A549 (cell line): Measurements from ENCODE around the gene FGF14. TPM values are rescaled to one million over a fixed set of nuclear protein-coding genes. Genes with fewer than 3 reads are reported as not detected.

ENCODE experiments used
- ATAC-seq, 2 experiments: fragments of 200-7000 bp in 1 of 2; fragments of >200 bp in 1 of 2; cut with Nextera tagmentation in 1 of 2; cut with Tn5 transposase in 1 of 2; 3 replicates each; pipeline versions ENCODE4 v1.8.0 to v1.9.1; 2018 to 2020; ENCODE audit warnings: mild to moderate bottlenecking in 1 of 2, moderate library complexity in 1 of 2
- CTCF ChIA-PET: fragments of 300-600 bp; sonication (Branson Sonifier 250); formaldehyde crosslinking; extraction: SDS; loops from one replicate; lab custom pipeline; 2021; ENCODE audit warnings: antibody characterized with exemption, inconsistent platforms; lab: Yijun Ruan, JAX
- POLR2A ChIA-PET: fragments of 350-600 bp; formaldehyde crosslinking; extraction: SDS; loops from one replicate; lab custom pipeline; 2021; ENCODE audit warnings: antibody characterized with exemption, inconsistent platforms; lab: Yijun Ruan, JAX
- DNase-seq, 2 experiments: peaks; one replicate each; pipeline versions ENCODE4 v3.0.0 to v3.0.0-alpha.2; 2011 to 2016; ENCODE audit warnings: low read depth in 1 of 2, low spot score in 1 of 2
- FAIRE-seq: peaks from 2 replicates; lab custom pipeline; 2011; peaks lifted over from hg19 to GRCh38; lab: Jason Lieb, UNC
- H3K27ac ChIP-seq, 2 experiments: fragments of >200 bp; sonication (Bioruptor Twin); formaldehyde crosslinking; 3 replicates each; pipeline ENCODE4 v1.5.1; 2016 to 2017
- H3K4me1 ChIP-seq: fragments of >200 bp; sonication (Bioruptor Twin); formaldehyde crosslinking; 3 replicates; pipeline ENCODE4 v1.6.1; 2016
- H3K4me2 ChIP-seq: fragments of >200 bp; sonication (Bioruptor Twin); formaldehyde crosslinking; 3 replicates; pipeline ENCODE4 v1.6.1; 2016
- H3K4me3 ChIP-seq: fragments of >200 bp; sonication (Bioruptor Twin); formaldehyde crosslinking; 3 replicates; pipeline ENCODE4 v1.5.1; 2016
- H3K9me3 ChIP-seq: fragments of >200 bp; sonication (Bioruptor Twin); formaldehyde crosslinking; 3 replicates; pipeline ENCODE4 v1.6.1; 2016
- ATOH8 ChIP-seq: fragments of 250-450 bp; sonication (Bioruptor Pico); IDR thresholded peaks from 2 replicates; pipeline ENCODE4 v1.5.0; 2020; ENCODE audit warnings: low read depth, mild to moderate bottlenecking, moderate library complexity
- BHLHE40 ChIP-seq: IDR thresholded peaks from 2 replicates; pipeline ENCODE4 v1.6.1; 2012; ENCODE audit warnings: low read depth, low read length, inconsistent platforms
- CBX2 ChIP-seq: fragments of 200-600 bp; sonication (generic); IDR thresholded peaks from 2 replicates; pipeline ENCODE4 v1.6.1; 2016; ENCODE audit warnings: low read depth, mild to moderate bottlenecking, borderline replicate concordance
- CBX8 ChIP-seq: fragments of 200-600 bp; sonication (generic); IDR thresholded peaks from 2 replicates; pipeline ENCODE4 v1.6.1; 2016
- CEBPB ChIP-seq, 2 experiments: fragments of >200 bp in 1 of 2; sonication (Bioruptor Twin) in 1 of 2; formaldehyde crosslinking in 1 of 2; IDR thresholded peaks; 2 replicates each; pipeline ENCODE4 v1.6.1; 2012 to 2016
- CHD4 ChIP-seq: fragments of 200-600 bp; sonication (generic); IDR thresholded peaks from 2 replicates; pipeline ENCODE4 v1.6.1; 2016; ENCODE audit warnings: antibody characterized with exemption, mild to moderate bottlenecking, borderline replicate concordance
- CTCF ChIP-seq: fragments of >200 bp; sonication (Bioruptor Twin); formaldehyde crosslinking; IDR thresholded peaks from 3 replicates; pipeline ENCODE4 v1.5.1; 2016
- E2F6 ChIP-seq: IDR thresholded peaks from 2 replicates; pipeline ENCODE4 v1.6.1; 2012; ENCODE audit warnings: low read depth, borderline replicate concordance
- FOSL2 ChIP-seq, 2 experiments: fragments of 450-650 bp in 1 of 2; fragments of >200 bp in 1 of 2; sonication (Bioruptor Twin) in 1 of 2; formaldehyde crosslinking; IDR thresholded peaks; 2 replicates each; pipeline versions ENCODE4 v1.5.0 to v1.6.1; 2016 to 2020; ENCODE audit warnings: mild to moderate bottlenecking in 1 of 2, moderate library complexity in 1 of 2
- GATA3 ChIP-seq: IDR thresholded peaks from 2 replicates; pipeline ENCODE4 v1.6.1; 2012; ENCODE audit warnings: borderline replicate concordance
- HDAC2 ChIP-seq: fragments of 200-600 bp; sonication (generic); IDR thresholded peaks from 2 replicates; pipeline ENCODE4 v1.6.1; 2016
- HEYL ChIP-seq: fragments of 250-450 bp; sonication (Bioruptor Pico); IDR thresholded peaks from 2 replicates; pipeline ENCODE4 v1.8.0; 2021; ENCODE audit warnings: mild to moderate bottlenecking, moderate library complexity
- KDM5A ChIP-seq: fragments of 200-600 bp; sonication (generic); IDR thresholded peaks from 2 replicates; pipeline ENCODE4 v1.6.1; 2016; ENCODE audit warnings: antibody characterized with exemption, mild to moderate bottlenecking
- PBX3 ChIP-seq: IDR thresholded peaks from 2 replicates; pipeline ENCODE4 v1.6.1; 2012
- POLR2AphosphoS2 ChIP-seq: conservative IDR thresholded peaks from 2 replicates; pipeline ENCODE4 v1.6.1; 2012; ENCODE audit warnings: low read length, improper control_type of control experiment, inconsistent platforms
- RCOR1 ChIP-seq: fragments of 150-350 bp; IDR thresholded peaks from 2 replicates; pipeline ENCODE4 v1.6.1; 2014; ENCODE audit warnings: antibody characterized with exemption, low read length, low read depth
- RNF2 ChIP-seq: fragments of 200-600 bp; sonication (generic); IDR thresholded peaks from 2 replicates; pipeline ENCODE4 v1.6.1; 2016; ENCODE audit warnings: low read depth, mild to moderate bottlenecking, antibody characterized with exemption, moderate library complexity, borderline replicate concordance
- TFCP2L1 ChIP-seq: fragments of 250-450 bp; sonication (Bioruptor Pico); IDR thresholded peaks from 2 replicates; pipeline ENCODE4 v1.5.0; 2021; ENCODE audit warnings: mild to moderate bottlenecking
- USF2 ChIP-seq: fragments of 450-650 bp; IDR thresholded peaks from 2 replicates; pipeline ENCODE4 v1.6.1; 2014; ENCODE audit warnings: antibody characterized with exemption
- ZC3H11A ChIP-seq: fragments of 450-650 bp; IDR thresholded peaks from 2 replicates; pipeline ENCODE4 v1.6.1; 2014; ENCODE audit warnings: antibody characterized with exemption, mild to moderate bottlenecking
- ZFP36 ChIP-seq: fragments of 450-650 bp; IDR thresholded peaks from 2 replicates; pipeline ENCODE4 v1.6.1; 2014; ENCODE audit warnings: borderline replicate concordance; ENCODE audit not compliant: partially characterized antibody
- ZNF302 ChIP-seq: fragments of 250-450 bp; sonication (Bioruptor Pico); IDR thresholded peaks from 2 replicates; pipeline ENCODE4 v1.9.0; 2021; ENCODE audit warnings: inconsistent platforms, mild to moderate bottlenecking, moderate library complexity
- WGBS: methylation state at CpG from one replicate; pipeline ENCODE4 v1.1.6; 2017; ENCODE audit errors: missing lambda C conversion rate; 5-methylcytosine and 5-hydroxymethylcytosine counted together
- polyA plus RNA-seq, 4 experiments: library from polyadenylated mRNA; depleted of rRNA in 3 of 4; stranded (reverse); fragments of >200 nt; fragmentation: RNase III in 1 of 4; extraction: RNeasy Plus Mini Kit Qiagen cat#74134 plus additional on column Dnase treatment in 1 of 4; gene quantifications; 2 replicates in 3 of 4; 3 replicates in 1 of 4; pipeline ENCODE4 v1.2.3, GENCODE V29; 2011 to 2017

The FGF14 gene
- polyA plus RNA-seq, 2 of the 4 experiments (the other 2 are of a cell fraction): not detected

- Histone ChIP-seq H3K4me3 (peak overlapping the region; percentile 49), H3K4me2 (peak overlapping the region; percentile 89)
- CTCF ChIA-PET: interaction anchor here (1.2 to 1.3 kb wide), 2 partner anchors 58 to 155 kb away, joined by 3 to 4 read pairs; no protein-coding TSS in a partner anchor
Measured at GRCh38 chr13:102400675-102401145, 1.1 kb downstream of the FGF14 start.

GRCh38 chr13:102399791-102400674 is 1.8 kb downstream of the FGF14 start:
- ChIA-PET CTCF (interaction anchor here (1.2 to 1.3 kb wide), 2 partner anchors 59 to 156 kb away, joined by 3 to 4 read pairs; no protein-coding TSS in a partner anchor), POLR2A (interaction anchor here (0.5 kb wide), 1 partner anchor 928 kb away, joined by 3 read pairs; no protein-coding TSS in a partner anchor)
- TF ChIP-seq USF2 (no peak), CTCF (peak; percentile 11; the same call in 2 of the 3 replicates), BHLHE40 (no peak), ATOH8 (CRISPR knock-in tag) (no peak), FOSL2 (IDR thresholded peaks at IDR 0.05) (no peak), FOSL2 (CRISPR knock-in tag; IDR thresholded peaks at IDR 0.05) (no peak), RCOR1 (no peak), TFCP2L1 (CRISPR knock-in tag) (no peak), HEYL (CRISPR knock-in tag) (no peak), KDM5A (no peak), ZFP36 (peak; percentile 92)
- no peaks in the 10 kb centered on the region for H3K9me3 ChIP-seq
- ATAC-seq (peak; percentile 68 to 77), DNase-seq (peak in 1 of 2 experiments; percentile 28), FAIRE-seq (no peak)
- H3K4me1 ChIP-seq: peaks cover 9% of the 10 kb centered on the region; the same call in 2 of the 3 replicates
- 11% methylated on average over 6 of the region's 58 CpGs for WGBS
- H3K4me3 ChIP-seq: peak overlapping the region; percentile 49
- peak overlapping the region in 1 of 2 experiments; percentile 53; a peak in 2 of 6 replicates for H3K27ac ChIP-seq
- H3K4me2 ChIP-seq: peak overlapping the region; percentile 89

More at GRCh38 chr13:102400675-102401145, 1.1 kb downstream of the FGF14 start:
- Histone ChIP-seq H3K9me3 (no peaks in the 10 kb centered on the region), H3K27ac (no peak overlapping the region; a peak in 1 of 6 replicates), H3K4me1 (peaks cover 9% of the 10 kb centered on the region; the same call in 2 of the 3 replicates)
- no peak for TF ChIP-seq CBX8
- no peak for TF ChIP-seq RCOR1
- TF ChIP-seq POLR2AphosphoS2: no peak
- TF ChIP-seq GATA3: no peak
- TF ChIP-seq CHD4: no peak
- no peak for TF ChIP-seq HDAC2
- 0% methylated on average over 11 of the region's 24 CpGs for WGBS
- POLR2A ChIA-PET: interaction anchor here (0.5 kb wide), 1 partner anchor 928 kb away, joined by 3 read pairs; no protein-coding TSS in a partner anchor
- FAIRE-seq (no peak), DNase-seq (no peak), ATAC-seq (peak in 1 of 2 experiments; percentile 32; a peak in 3 of 6 replicates)

GRCh38 chr13:102395939-102396338 is 5.9 kb downstream of the FGF14 start:
- DNase-seq (no peak), FAIRE-seq (no peak), ATAC-seq (no peak)
- H3K27ac ChIP-seq: no peak overlapping the region
- 45% methylated on average over 2 of the region's 2 CpGs for WGBS
- no peaks in the 10 kb centered on the region for H3K9me3 ChIP-seq
- ChIA-PET POLR2A (no interaction called here), CTCF (no interaction called here)
- H3K4me3 ChIP-seq: no peak overlapping the region
- H3K4me1 ChIP-seq: no peaks in the 10 kb centered on the region
- no peak overlapping the region for H3K4me2 ChIP-seq
- TF ChIP-seq E2F6: no peak
- no peak for TF ChIP-seq RNF2
- no peak for TF ChIP-seq ZNF302 (CRISPR knock-in tag)
- no peak for TF ChIP-seq PBX3
- no peak for TF ChIP-seq ZC3H11A
- no peak for TF ChIP-seq CEBPB (IDR thresholded peaks at IDR 0.05)
- TF ChIP-seq TFCP2L1 (CRISPR knock-in tag): no peak
- TF ChIP-seq CBX2: no peak
